Esophagus muscularis mucosa (tissue), 4 donors: ENCODE data around the gene ZBTB33.

Experiments
- CTCF ChIP-seq, 3 experiments: fragments of 200-600 bp in 2 of 3; fragments of 450-650 bp in 1 of 3; sonication (generic) in 2 of 3; IDR thresholded peaks; one replicate each; pipeline ENCODE4 v1.5.1; 2017 to 2019; ENCODE audit warnings: antibody characterized with exemption in 3 of 3, mild to moderate bottlenecking in 2 of 3, moderate library complexity in 1 of 3
- EP300 ChIP-seq: sonication (generic); formaldehyde crosslinking; IDR thresholded peaks from one replicate; pipeline ENCODE4 v1.6.1; 2017; ENCODE audit warnings: antibody characterized with exemption
- POLR2A ChIP-seq: fragments of 450-650 bp; IDR thresholded peaks from one replicate; pipeline ENCODE4 v1.6.1; 2017; ENCODE audit warnings: antibody characterized with exemption, moderate library complexity, mild to moderate bottlenecking, low read depth
- POLR2AphosphoS5 ChIP-seq, 2 donors: sonication (generic); formaldehyde crosslinking; IDR thresholded peaks; one replicate each; pipeline ENCODE4 v1.6.1; 2017; ENCODE audit warnings: antibody characterized with exemption in 2 of 2

DNA sequence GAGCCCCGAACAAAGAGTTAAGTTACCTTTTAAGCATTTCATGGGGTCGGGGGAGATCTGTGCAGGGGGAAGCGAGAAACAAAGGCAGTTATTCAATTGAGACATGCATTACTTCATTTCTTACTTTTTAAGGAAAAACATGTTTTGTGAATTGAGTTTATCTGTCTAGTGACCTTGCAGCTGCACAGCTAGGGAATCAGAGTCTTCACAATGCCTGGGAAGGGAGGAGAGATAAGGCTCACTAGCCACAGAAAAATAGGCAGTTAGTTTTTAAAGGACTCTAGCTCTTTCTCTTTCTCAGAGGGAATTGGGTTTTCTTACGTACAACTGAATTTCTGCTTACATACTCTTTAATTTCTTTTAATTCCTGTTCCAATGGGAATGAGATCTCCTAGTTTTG lies 26.2 kb upstream of the ZBTB33 start:
- TF ChIP-seq POLR2AphosphoS5 (IDR thresholded peaks at IDR 0.05) (no peak), CTCF (IDR thresholded peaks at IDR 0.05) (no peak), POLR2A (no peak), EP300 (no peak)
